ENCODE results near the gene VPS37D.

GRCh38 chr7:73719806-73720169, 52.2 kb downstream of the VPS37D start:
- TF ChIP-seq, protein P1, sequence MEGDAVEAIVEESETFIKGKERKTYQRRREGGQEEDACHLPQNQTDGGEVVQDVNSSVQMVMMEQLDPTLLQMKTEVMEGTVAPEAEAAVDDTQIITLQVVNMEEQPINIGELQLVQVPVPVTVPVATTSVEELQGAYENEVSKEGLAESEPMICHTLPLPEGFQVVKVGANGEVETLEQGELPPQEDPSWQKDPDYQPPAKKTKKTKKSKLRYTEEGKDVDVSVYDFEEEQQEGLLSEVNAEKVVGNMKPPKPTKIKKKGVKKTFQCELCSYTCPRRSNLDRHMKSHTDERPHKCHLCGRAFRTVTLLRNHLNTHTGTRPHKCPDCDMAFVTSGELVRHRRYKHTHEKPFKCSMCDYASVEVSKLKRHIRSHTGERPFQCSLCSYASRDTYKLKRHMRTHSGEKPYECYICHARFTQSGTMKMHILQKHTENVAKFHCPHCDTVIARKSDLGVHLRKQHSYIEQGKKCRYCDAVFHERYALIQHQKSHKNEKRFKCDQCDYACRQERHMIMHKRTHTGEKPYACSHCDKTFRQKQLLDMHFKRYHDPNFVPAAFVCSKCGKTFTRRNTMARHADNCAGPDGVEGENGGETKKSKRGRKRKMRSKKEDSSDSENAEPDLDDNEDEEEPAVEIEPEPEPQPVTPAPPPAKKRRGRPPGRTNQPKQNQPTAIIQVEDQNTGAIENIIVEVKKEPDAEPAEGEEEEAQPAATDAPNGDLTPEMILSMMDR (IDR thresholded peaks at IDR 0.05): no peak
- TF ChIP-seq EP300 (IDR thresholded peaks at IDR 0.05) (no peak), POLR2A (IDR thresholded peaks at IDR 0.05) (no peak), POLR2AphosphoS5 (IDR thresholded peaks at IDR 0.05) (no peak)

Measured in sigmoid colon (tissue), 4 donors.